ENCODE data around the gene PEPD.

PEPD gene

DNA sequence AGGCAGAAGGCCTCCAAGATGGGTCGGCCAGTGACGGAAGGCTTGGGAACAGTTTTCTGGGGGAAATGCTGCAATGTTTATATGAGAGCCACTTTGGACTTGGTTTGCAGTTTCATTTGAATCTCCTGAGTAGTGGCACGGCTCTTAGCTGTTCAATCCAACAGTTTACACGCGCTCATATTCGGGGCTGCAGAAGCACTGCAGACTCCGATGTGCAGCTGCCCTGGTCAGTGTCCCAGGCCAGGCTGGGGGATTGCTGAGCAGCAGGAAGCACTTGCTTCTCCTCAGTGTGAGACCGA, 116.4 kb downstream of the PEPD start:
- DNase-seq = no peak

DNA sequence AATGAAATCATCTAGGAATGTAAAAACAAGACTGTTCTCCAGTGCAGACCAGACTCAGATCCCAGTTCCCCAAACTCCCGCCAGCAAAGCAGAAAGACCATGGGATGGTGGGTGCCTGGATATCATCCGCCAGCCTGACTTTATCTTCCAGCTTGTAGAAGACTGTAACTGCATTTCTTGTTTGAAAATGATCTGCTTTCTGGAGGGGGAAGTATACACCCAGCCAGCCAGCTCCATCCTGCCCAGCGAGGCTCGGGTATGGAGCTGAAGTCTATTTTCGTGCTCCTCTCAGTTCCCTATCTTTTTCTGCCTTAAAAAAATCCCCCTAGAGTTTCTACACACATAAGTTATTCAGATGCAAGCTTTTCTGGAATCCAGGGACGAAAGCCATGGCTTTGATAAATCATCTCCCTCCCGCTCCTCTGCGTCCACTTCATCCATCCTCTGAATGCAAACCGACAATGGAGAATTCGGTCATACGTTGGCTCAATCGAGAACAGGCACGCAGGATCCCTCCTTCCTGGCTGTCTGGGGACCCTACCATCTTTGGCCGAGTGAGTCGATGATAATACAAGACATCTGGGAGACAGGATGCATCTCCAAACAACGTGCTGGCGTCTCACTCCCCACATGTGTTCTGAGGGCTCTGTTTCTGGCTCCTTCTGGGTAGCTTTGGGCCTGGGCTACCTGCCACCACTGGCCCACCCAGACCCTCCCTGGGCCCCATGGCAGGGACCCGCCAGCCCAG, 116.9 kb downstream of the PEPD start:
- no peak for DNase-seq

DNA sequence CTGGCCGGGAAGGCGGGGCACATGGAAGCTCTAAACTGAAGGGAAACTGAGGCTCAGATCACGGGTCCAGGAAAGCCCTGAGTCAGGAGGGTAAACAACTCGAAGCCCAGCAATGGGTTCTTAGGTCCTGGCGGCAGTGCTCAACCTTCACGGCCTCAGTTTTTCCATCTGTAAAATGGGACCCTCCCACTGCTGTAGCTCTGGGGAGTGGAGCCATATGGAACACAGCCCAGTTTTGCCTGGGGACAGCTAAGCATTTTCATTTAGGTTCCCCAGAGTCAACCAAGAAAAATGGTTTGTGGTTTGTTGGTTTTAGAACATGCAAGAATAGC, 117.7 kb downstream of the PEPD start:
- DNase-seq = no peak

GRCh38 chr19:33403221-33403972, 118.2 kb downstream of the PEPD start:
- no peak for DNase-seq

DNA sequence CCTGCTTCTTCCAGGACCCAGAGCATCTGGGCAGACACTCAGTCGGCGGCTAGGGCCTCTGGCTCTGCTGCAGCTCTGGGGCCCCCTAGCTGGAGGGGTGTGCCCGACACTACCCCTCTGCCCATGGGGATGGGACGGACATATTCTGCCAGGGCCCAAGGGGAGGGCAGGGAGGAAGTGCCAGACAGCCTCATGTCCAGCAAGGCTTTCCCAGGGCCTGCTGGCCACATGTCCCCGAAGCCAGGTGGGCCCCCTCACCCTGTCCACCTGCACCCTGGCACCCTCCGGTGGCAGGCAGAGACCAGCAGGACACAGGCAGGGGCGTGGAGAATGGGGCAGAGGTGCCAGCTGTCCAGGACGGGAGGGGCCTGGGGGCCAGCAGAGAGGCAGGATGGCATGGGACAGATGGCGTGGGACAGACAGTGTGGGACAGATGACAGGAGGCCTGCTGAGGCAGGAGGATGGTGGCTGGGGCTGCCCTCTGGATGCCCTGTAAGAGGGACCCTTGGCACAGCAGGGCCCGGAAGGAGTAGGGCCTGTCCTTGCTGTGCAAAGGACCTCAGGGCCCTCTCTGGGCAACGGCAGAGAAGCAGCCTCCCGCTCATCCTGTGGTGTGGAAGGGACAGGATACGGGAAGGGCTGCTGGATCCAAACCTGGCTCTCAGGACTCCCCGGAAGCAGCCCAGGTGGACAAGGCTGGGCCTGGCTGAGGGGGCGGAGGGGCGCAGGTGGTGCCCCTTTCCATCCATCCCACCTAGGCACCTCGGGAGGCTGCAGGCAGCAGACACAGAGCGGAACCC, 119.0 kb downstream of the PEPD start:
- no peak for DNase-seq

- DNase-seq = no peak
Measured at GRCh38 chr19:33401683-33402420, 119.7 kb downstream of the PEPD start.

DNA sequence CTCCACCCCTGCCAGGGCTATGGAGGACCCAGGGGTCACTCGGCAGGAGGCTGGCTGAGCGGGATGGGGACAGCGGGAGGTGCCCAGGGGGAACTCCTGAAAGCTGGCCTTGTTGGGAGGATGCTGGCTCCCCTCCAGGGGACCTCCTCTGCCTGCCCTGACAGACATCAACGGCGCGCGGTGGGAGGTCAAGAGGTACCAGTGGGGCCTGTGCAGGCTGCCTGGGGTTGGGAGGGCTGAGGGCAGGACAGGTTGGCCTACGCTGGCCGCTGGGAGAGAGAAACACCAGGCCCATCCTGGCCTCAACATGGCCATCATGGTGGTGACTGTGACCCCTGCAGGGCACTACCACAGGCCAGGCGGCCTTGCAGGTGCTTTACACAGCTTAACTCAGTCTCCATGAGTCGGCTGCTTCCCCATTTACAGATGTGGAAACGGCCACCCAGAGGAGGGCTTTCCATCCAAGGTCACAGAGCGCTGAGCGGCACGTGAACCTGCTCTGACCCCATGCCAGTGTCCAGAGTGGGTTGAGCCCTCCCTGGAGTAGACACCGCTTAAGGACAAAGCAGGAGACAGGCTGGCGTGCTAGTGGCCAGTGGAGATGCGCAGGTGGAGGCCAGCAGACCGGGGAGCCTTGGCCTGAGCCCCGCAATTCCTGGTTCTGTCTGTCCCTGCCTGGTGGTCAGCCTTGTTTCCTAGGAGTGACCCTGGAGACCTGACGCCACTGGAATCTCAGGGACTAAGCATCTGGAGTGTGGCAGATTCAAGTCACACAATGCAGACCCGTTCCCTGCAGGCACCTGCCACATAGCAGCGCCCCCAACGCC, 120.5 kb downstream of the PEPD start:
- DNase-seq = no peak

DNA sequence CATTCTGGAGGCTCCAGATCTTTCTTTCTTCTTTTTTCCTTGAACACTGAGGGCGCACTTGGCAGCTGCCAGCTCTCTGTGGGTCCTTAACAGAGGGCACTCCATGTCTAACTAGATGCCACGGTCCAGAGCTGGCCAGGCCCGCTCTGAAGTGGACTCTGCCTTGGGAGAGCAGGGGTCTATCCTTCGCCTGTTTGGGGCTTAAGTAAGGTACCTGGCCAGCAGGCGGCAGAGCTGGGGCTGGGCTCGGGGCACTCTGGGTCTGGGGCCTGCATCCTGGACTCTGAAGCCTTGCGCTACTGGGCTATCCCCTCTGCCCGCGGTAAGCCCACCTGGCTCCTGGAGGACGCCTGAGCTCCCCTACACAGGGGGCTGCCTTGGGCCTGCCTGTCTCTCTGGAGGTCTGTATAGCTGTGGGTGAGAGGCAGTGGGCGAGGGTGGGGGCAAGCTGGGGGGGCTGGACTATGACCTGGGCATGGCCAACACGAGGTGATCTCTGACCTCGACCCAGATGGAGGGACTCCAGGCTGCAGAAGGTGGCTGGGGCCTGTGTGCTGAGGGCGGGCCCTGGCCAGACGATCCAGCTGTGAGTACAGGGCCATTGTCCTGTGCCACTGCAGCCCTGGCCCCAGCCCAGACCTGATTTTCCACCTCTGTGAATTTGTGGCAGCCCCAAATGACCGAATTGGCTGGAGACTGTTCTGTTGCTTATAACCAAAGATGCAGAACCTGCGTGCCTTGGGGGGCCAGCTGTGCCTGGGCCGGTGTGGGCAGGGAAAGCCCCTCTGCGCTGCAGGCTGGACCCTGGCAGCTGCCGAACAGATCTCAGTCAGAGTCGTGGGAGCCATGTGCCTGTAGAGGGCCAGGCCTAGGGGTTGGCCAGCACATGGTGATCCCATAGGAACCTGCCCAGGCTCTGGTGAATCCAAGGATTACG, 121.6 kb downstream of the PEPD start:
- no peak for DNase-seq

DNA sequence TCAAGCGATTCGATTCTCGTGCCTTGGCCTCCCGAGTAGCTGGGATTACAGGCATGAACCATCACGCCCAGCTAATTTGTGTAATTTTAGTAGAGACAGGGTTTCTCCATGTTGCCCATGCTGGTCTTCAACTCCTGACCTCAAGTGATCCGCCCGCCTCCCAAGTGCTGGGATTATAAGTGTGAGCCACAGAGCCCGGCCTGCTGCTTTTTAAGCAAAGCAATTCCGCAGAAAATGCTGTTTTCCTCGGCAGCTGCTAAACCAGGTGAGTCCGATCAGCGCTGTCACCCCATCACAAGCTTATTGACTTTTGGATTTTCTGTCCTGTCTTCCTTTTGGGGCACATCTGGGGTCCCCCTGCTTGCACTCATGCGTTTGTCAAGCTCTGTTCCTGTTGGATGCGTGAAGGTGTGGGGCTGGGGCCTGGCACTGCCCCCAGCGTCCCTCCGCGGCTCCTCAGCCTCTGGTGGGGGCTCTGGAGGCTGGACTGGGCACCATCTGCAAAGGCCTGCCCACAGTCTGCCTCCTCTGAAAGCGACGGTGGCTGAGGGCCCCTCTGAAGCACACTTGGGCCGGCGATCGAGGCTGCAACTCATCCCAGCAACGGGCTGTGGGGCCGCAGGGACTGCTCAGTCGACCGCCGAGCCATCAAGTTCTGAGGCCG, 122.4 kb downstream of the PEPD start:
- no peak for DNase-seq

DNA sequence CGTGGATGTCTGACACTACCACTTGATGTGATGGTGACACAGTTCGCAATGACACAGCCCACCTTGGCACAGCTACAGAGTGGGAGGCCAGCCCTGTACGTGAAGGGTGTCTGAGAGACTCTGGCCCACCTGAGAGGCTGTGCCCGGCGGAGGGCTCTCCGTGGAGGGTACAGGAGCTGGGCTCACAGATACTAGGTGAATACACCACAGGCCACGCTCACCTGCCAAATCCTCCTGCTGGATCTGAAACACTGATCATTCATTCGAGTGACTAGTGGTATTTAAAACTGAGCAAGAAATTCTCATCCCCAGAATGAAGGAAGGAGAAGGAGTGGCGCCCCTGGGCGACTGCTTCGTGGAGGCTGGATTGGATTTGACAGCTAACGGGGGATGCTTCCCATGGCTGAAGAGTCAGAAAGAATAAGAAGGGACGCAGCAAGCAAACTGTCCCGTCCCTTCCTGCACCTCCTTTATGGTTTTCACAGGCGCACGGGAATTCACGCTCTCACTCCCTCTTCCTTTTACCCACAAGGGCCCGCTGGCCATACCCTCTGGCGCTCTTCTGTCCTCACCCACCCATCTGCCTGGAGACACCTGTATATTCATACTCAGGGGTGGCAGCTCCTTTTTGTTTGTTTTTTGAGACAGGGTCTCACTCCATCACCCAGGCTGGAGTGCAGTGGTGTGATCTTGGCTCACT, 123.1 kb downstream of the PEPD start:
- no peak for DNase-seq

DNA sequence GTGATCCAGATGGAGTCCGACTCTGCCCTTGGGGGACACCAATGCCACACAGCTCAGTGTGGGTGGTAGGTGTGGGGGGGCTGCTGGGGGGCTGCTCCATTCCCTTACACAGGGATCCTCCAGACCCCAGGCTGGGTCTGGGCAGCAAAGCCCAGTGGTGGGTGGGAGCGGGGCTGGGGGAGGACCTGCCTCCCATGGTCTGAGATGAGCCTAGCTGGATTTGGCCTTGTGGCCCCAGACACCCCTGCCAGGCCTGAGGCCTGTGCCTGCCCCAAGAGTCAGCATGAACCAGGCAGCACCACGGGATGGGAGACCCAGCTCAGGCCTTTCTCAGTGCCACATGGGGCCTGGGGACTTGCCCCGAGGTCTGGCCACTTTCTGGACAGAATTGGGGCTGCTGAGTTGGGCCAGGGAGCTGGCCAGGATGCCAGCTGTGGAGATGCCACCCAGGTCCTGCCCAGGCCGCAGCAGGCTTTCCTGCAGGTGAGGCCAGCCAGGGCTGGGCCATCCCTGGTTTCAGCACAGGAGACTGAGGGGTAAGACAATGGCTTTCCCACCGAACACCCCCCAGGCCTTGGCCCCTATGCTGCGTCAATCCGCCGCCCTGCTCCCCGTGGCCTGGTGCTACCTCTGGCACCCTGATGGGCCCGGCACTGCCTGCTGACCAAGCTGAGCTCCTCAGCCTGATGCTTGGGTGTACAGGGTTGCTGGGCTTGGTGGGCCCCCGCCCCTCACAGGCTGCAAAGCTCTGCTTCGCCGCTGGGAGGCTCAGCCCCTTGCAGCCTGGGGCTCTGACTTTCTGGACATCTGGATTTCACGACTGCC, 123.8 kb downstream of the PEPD start:
- no peak for DNase-seq

GRCh38 chr19:33396701-33397535, 124.7 kb downstream of the PEPD start:
- DNase-seq = no peak

DNA sequence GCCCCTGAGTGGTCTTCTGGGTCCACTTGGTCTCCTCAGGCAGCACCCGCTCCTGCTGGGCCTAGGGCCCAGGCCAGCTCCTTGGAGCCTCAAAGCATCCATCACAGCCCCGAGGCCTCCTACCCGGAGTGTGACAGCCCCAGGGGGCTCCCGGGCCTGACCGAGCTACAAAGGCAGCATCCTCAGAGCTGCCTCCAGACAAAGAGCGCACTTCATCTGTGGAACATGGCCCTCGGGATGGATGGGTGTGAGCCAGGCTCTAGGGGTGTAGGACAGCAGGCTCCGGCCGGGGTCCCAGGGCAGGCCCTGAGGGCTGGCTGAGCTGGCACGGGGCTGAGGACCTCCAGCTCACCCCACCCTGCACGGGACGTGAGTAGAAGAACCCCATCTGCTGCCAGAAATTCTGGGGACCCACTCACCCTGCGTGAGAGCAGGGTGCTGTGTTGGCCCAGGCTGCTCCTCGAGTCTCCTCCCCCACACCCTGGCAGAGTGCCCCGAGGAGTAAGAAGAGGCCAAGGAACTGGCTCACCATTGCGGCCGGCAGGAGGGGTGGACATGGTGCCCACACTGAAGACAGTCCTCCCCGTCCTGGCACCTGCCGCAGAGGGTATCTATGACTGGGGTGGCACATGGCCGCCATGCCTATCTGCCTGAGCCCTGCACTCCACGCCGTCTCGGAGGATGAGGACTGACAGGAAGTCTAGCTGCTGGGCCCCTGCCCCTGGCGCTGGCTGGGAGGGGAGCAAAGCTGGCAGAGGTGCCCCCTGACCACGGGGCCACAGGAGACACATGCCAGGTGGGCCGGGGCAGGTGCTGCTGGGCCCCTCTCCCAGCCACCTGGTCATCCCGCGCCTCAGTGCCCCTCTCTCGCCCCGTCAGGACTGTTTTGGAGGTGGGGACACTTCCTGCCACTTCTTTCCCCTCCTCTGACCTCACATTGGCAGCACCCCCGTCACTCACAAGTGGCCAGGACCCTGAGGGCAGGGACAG, 125.7 kb downstream of the PEPD start:
- no peak for DNase-seq

GRCh38 chr19:33394723-33395560, 126.6 kb downstream of the PEPD start:
- no peak for DNase-seq

DNA sequence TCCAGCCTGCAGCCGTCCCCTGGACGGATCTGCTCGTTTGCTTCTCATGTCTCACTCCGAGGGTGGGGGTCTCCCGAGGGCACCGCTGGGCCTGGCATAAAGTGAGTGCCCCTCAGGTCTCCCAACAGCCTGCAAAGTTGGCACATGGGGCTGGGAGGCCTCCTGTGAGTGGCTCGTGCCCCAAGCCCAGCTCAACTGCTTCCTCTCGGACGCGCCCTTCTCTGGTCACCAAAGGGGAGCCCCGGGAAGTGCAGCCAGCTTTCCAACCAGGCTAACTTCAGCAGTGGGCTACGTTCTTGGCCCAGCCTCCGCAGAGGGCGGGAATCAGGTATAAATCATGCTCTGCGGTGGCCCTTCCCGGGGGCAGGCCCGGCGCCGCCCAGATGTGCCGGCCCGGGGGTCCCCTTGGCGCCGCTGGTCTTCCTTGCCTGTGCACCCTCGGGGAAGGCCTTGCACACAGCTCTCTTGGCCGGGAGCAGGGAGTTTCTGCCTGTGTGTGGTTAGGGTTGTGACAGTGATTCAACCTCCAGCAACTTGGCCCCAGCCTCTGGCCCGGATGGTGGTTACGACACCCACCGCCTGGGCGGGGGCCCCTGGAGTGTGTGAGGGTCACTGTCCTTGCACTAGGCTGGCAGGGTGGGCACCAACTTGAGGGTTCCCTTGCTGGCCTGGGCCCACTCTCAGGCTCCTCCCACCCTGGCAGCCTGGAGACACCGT, 127.4 kb downstream of the PEPD start:
- DNase-seq = no peak

Data from DMS79 treated with DMSO at 0.1 percent for 48 hours (cell line).